Large intestine (tissue), 12 donors: ENCODE results near the gene PHACTR1. TPM values are rescaled to one million over a fixed set of nuclear protein-coding genes. Genes with fewer than 3 reads are reported as not detected.

Experiments
- DNase-seq, 2 donors: peaks; one replicate each; pipeline versions ENCODE4 v3.0.0 to v3.0.0-alpha.2; 2013
- H3K27ac ChIP-seq: one replicate; pipeline ENCODE4 v1.5.1; 2013; ENCODE audit warnings: low read length
- H3K27me3 ChIP-seq: 2 replicates; pipeline ENCODE4 v1.6.1; 2013; ENCODE audit warnings: low read length; ENCODE audit not compliant: control insufficient read depth, insufficient read depth
- H3K36me3 ChIP-seq: 2 replicates; pipeline ENCODE4 v1.6.1; 2013; ENCODE audit warnings: low read length; ENCODE audit not compliant: control insufficient read depth, insufficient read depth
- H3K4me1 ChIP-seq: one replicate; pipeline ENCODE4 v1.6.1; 2013; ENCODE audit warnings: low read length; ENCODE audit not compliant: control insufficient read depth, insufficient read depth
- H3K4me3 ChIP-seq: one replicate; pipeline ENCODE4 v1.5.1; 2013; ENCODE audit warnings: low read length
- H3K9me3 ChIP-seq: one replicate; pipeline ENCODE4 v1.6.1; 2013; ENCODE audit warnings: mild to moderate bottlenecking, low read depth, low read length, moderate library complexity; ENCODE audit not compliant: control insufficient read depth
- WGBS: methylation state at CpG from one replicate; pipeline ENCODE4 v1.1.5; 2013; ENCODE audit warnings: low lambda C conversion rate; ENCODE audit not compliant: insufficient coverage; 5-methylcytosine and 5-hydroxymethylcytosine counted together
- long read RNA-seq, 11 donors: transcript quantifications; one replicate each; lab custom pipeline, GENCODE V29; 2026
- polyA plus RNA-seq: library from polyadenylated mRNA; unstranded; fragments of 120-200 nt; gene quantifications from one replicate; pipeline ENCODE4 v1.2.1, GENCODE V29; 2013

Gene PHACTR1
- 5.5 TPM for polyA plus RNA-seq
- long read RNA-seq, donor 1, result 0 reads
- long read RNA-seq, donor 2, partial matches to known transcripts, result 0 of 1 reads
- long read RNA-seq, donor 2, other reads (novel, unspliced or antisense), result 0 of 1 reads
- long read RNA-seq, donor 3, partial matches to known transcripts, result 20 of 47 reads
- long read RNA-seq, donor 3, other reads (novel, unspliced or antisense), result 27 of 47 reads
- long read RNA-seq, donor 4, result 0 reads
- long read RNA-seq, donor 5, result 0 reads
- long read RNA-seq, donor 6, result 0 reads
- long read RNA-seq, donor 7, partial matches to known transcripts, result 6 of 6 reads
- long read RNA-seq, donor 7, other reads (novel, unspliced or antisense), result 0 of 6 reads
- long read RNA-seq, donor 8, result 0 reads
- long read RNA-seq, donor 9, partial matches to known transcripts, result 0 of 5 reads
- long read RNA-seq, donor 9, other reads (novel, unspliced or antisense), result 5 of 5 reads
- long read RNA-seq, donor 10, partial matches to known transcripts, result 7 of 7 reads
- long read RNA-seq, donor 10, other reads (novel, unspliced or antisense), result 0 of 7 reads
- long read RNA-seq, donor 11, result 0 reads

- Histone ChIP-seq H3K4me1 (no peaks in the 10 kb centered on the region), H3K27ac (no peak within 1 kb of the TSS), H3K36me3 (no peaks in the 10 kb centered on the region), H3K27me3 (peaks cover 43% of the 10 kb centered on the region), H3K4me3 (no peak within 1 kb of the TSS), H3K9me3 (no peaks in the 10 kb centered on the region)
- 100% methylated on average over 1 of the region's 10 CpGs for whole genome bisulfite sequencing
- no peak for DNase-seq
These were observed at the start of gene PHACTR1 for GRCh38 chr6:12716298-12716916. TSS of gene PHACTR1 (plus strand) at chr6:12716767.

GRCh38 chr6:12666886-12667285 lies 49.7 kb upstream of the PHACTR1 start:
- WGBS, result no CpG with 5 or more reads among the region's 1 CpG
- Histone ChIP-seq H3K27me3 (no peaks in the 10 kb centered on the region), H3K9me3 (no peaks in the 10 kb centered on the region), H3K4me1 (no peaks in the 10 kb centered on the region), H3K36me3 (no peaks in the 10 kb centered on the region), H3K27ac (no peak overlapping the region), H3K4me3 (no peak overlapping the region)
- DNase-seq, result no peak

GRCh38 chr6:12675931-12676330 lies 40.6 kb upstream of the PHACTR1 start:
- 100% methylated on average over 1 of the region's 5 CpGs for WGBS
- no peaks in the 10 kb centered on the region for H3K9me3 ChIP-seq
- H3K36me3 ChIP-seq, result no peaks in the 10 kb centered on the region

GRCh38 chr6:12679341-12679740 lies 37.2 kb upstream of the PHACTR1 start:
- Histone ChIP-seq H3K4me1 (peaks cover 3% of the 10 kb centered on the region), H3K27ac (peak overlapping the region; percentile 12), H3K36me3 (no peaks in the 10 kb centered on the region), H3K4me3 (no peak overlapping the region), H3K9me3 (no peaks in the 10 kb centered on the region), H3K27me3 (peaks cover 6% of the 10 kb centered on the region)
- 13% methylated on average over 1 of the region's 3 CpGs for WGBS
- peak; percentile 47 to 68 for DNase-seq

More at GRCh38 chr6:12675931-12676330, 40.6 kb upstream of the PHACTR1 start:
- peaks cover 3% of the 10 kb centered on the region for H3K4me1 ChIP-seq
- peaks cover 6% of the 10 kb centered on the region for H3K27me3 ChIP-seq
- no peak overlapping the region for H3K4me3 ChIP-seq
- no peak for DNase-seq
- H3K27ac ChIP-seq, result no peak overlapping the region

GRCh38 chr6:12693122-12693521 lies 23.4 kb upstream of the PHACTR1 start:
- DNase-seq, result no peak
- no peaks in the 10 kb centered on the region for H3K9me3 ChIP-seq

GRCh38 chr6:12698298-12698697 lies 18.3 kb upstream of the PHACTR1 start:
- Histone ChIP-seq H3K4me1 (no peaks in the 10 kb centered on the region), H3K27me3 (peaks cover 4% of the 10 kb centered on the region), H3K9me3 (no peaks in the 10 kb centered on the region), H3K27ac (no peak overlapping the region), H3K36me3 (no peaks in the 10 kb centered on the region), H3K4me3 (no peak overlapping the region)
- DNase-seq, result no peak
- 94% methylated on average over 3 of the region's 4 CpGs for WGBS

More at GRCh38 chr6:12693122-12693521, 23.4 kb upstream of the PHACTR1 start:
- H3K4me3 ChIP-seq, result no peak overlapping the region
- H3K27me3 ChIP-seq, result peaks cover 8% of the 10 kb centered on the region
- no peaks in the 10 kb centered on the region for H3K4me1 ChIP-seq
- H3K36me3 ChIP-seq, result no peaks in the 10 kb centered on the region
- no CpG with 5 or more reads among the region's 1 CpG for WGBS
- H3K27ac ChIP-seq, result no peak overlapping the region

GRCh38 chr6:12704946-12705345 lies 11.6 kb upstream of the PHACTR1 start:
- no peak overlapping the region for H3K4me3 ChIP-seq
- DNase-seq, result no peak
- WGBS, result no CpG with 5 or more reads among the region's 1 CpG
- no peaks in the 10 kb centered on the region for H3K4me1 ChIP-seq
- H3K9me3 ChIP-seq, result no peaks in the 10 kb centered on the region
- H3K36me3 ChIP-seq, result no peaks in the 10 kb centered on the region
- H3K27me3 ChIP-seq, result peaks cover 7% of the 10 kb centered on the region
- H3K27ac ChIP-seq, result no peak overlapping the region

GRCh38 chr6:12709116-12709515 lies 7.5 kb upstream of the PHACTR1 start:
- DNase-seq, result no peak
- Histone ChIP-seq H3K36me3 (no peaks in the 10 kb centered on the region), H3K27me3 (peaks cover 7% of the 10 kb centered on the region), H3K9me3 (no peaks in the 10 kb centered on the region), H3K27ac (no peak overlapping the region), H3K4me3 (no peak overlapping the region), H3K4me1 (no peaks in the 10 kb centered on the region)
- no CpG with 5 or more reads among the region's 1 CpG for WGBS

GRCh38 chr6:12709556-12710232 lies 6.9 kb upstream of the PHACTR1 start:
- H3K4me1 ChIP-seq, result no peaks in the 10 kb centered on the region
- H3K27me3 ChIP-seq, result peaks cover 7% of the 10 kb centered on the region
- H3K9me3 ChIP-seq, result no peaks in the 10 kb centered on the region
- H3K36me3 ChIP-seq, result no peaks in the 10 kb centered on the region
- H3K4me3 ChIP-seq, result no peak overlapping the region
- 65% methylated on average over 3 of the region's 3 CpGs for WGBS
- DNase-seq, result no peak
- H3K27ac ChIP-seq, result no peak overlapping the region

- Histone ChIP-seq H3K36me3 (no peaks in the 10 kb centered on the region), H3K4me1 (no peaks in the 10 kb centered on the region), H3K4me3 (no peak overlapping the region), H3K27ac (no peak overlapping the region), H3K27me3 (peaks cover 15% of the 10 kb centered on the region), H3K9me3 (no peaks in the 10 kb centered on the region)
- DNase-seq, result no peak
- 86% methylated on average over 1 of the region's 4 CpGs for WGBS
These were observed 5.6 kb upstream of the PHACTR1 start for GRCh38 chr6:12710921-12711320.
